OCI-LY7 (cell line): ENCODE results near the gene SEMA3E.
"Not testable (repeated sequence)": the region's sequence is repeated elsewhere in the genome, so short reads cannot be mapped to it uniquely, and the experiment has no call there.

Experiments
- EZH2phosphoT487 ChIP-seq: fragments of 200-600 bp; sonication (generic); IDR thresholded peaks from 2 replicates; pipeline ENCODE4 v1.6.1; 2018; ENCODE audit warnings: low read depth, borderline replicate concordance, mild to moderate bottlenecking, mixed run types, antibody characterized with exemption, low read length, moderate library complexity, mixed read lengths
- TF ChIP-seq, protein P1 (sequence below): fragments of 200-600 bp; sonication (generic); conservative IDR thresholded peaks from 2 replicates; pipeline ENCODE4 v1.5.1; 2014; ENCODE audit warnings: mild to moderate bottlenecking, antibody characterized with exemption, low read length, moderate library complexity, mixed read lengths

DNA sequence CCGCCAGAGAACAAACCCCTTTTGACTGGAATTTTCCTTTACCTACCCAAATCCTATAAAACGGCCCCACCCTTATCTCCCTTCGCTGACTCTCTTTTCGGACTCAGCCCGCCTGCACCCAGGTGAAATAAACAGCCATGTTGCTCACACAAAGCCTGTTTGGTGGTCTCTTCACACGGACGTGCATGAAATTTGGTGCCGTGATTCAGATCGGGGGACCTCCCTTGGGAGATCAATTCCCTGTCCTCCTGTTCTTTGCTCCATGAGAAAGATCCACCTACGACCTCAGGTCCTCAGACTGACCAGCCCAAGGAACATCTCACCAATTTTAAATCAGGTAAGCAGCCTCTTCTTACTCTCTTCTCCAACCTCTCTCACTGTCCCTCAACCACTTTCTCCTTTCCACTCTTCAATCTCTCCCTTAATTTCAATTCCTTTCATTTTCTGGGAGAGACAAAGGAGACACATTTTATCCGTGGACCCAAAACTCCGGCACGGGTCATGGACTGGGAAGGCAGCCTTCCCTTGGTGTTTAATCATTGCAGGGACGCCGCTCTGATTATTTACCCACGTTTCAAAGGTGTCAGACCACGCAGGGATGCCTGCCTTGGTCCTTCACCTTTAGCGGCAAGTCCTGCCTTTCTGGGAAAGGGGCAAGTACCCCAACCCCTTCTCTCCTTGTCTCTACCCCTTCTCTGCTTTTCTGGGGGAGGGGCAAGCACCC lies 188.8 kb downstream of the SEMA3E start:
- TF ChIP-seq, protein P1, sequence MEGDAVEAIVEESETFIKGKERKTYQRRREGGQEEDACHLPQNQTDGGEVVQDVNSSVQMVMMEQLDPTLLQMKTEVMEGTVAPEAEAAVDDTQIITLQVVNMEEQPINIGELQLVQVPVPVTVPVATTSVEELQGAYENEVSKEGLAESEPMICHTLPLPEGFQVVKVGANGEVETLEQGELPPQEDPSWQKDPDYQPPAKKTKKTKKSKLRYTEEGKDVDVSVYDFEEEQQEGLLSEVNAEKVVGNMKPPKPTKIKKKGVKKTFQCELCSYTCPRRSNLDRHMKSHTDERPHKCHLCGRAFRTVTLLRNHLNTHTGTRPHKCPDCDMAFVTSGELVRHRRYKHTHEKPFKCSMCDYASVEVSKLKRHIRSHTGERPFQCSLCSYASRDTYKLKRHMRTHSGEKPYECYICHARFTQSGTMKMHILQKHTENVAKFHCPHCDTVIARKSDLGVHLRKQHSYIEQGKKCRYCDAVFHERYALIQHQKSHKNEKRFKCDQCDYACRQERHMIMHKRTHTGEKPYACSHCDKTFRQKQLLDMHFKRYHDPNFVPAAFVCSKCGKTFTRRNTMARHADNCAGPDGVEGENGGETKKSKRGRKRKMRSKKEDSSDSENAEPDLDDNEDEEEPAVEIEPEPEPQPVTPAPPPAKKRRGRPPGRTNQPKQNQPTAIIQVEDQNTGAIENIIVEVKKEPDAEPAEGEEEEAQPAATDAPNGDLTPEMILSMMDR, result not testable (repeated sequence)
- not testable (repeated sequence) for TF ChIP-seq EZH2phosphoT487
